ENCODE results near the gene DPP9.
A peak's percentile ranks its signal among the peaks of the same experiment; 100 is the strongest.
"Not testable (repeated sequence)": the region's sequence is repeated elsewhere in the genome, so short reads cannot be mapped to it uniquely, and the experiment has no call there.

DPP9 gene

DNA sequence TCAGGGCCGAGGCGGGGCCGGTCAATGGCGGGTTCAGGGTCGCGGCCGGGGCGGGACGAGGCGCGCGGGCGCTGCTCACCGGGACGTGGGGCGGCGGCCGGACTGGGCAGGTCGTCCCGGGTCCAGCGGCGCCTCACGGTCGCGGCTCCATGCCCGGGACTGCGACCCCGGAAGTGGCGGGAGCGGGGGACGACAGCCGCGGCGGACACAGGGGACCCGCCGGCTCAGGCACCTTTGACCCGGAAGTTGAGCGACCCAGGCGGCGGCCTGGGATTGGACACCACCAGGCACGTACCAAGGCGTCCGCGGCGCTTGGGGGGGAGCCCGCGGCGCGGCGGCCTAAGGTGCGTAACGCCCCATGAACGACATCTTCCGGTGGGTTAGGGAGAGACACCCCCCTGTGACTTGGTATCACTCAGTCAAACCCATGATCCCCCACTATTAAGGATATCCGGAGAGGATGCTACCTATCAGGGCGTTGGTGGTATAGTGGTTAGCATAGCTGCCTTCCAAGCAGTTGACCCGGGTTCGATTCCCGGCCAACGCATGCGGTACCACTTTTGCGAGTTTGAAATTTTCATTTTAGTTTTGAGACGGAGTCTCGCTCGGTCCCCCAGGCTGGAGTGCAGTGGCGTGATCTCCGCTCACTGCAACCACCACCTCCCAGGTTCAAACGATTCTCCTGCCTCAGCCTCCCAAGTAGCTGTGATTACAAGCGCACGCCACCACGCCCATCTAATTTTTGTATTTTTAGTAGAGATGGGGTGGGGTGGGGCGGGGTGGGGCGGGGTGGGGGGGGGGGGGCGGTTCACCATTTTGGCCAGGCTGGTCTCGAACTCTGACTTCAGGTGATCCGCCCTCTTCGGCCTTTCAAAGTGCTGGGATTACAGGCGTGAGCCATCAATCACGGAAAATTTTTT is at the start of gene DPP9:
Gene DPP9 (minus strand): TSS at position 248 of the 920 bp plus-strand sequence. CDS start 3,936 bp downstream, outside the sequence.
- DNase-seq = peak; percentile 99

DNA sequence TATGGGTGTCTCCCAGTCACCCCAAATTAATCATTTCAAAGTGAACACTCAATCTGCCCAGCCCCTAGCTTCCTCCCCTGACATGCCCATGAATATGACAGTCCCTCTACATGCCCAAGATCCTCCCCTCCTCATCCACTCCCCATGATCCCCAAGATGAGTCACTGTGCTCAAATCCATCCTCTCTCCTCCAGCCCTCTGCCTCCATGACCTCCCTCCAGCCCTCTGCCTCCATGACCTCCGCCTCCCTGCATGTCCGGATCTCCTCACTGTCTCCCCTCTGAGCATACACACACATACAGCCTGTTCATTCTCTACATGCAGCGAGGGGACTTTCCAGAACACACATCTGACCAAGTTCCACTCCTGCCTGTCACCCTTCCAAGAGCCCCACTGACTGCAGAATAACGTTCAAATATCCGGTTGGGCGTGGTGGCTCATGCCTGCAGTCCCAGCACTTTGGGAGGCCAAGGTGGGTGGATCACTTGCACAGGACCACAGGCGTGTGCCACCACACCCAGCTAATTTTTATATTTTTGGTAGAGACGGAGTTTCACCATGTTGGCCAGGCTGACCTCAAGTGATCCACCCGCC is 49.5 kb upstream of the DPP9 start:
- no peak for DNase-seq

DNA sequence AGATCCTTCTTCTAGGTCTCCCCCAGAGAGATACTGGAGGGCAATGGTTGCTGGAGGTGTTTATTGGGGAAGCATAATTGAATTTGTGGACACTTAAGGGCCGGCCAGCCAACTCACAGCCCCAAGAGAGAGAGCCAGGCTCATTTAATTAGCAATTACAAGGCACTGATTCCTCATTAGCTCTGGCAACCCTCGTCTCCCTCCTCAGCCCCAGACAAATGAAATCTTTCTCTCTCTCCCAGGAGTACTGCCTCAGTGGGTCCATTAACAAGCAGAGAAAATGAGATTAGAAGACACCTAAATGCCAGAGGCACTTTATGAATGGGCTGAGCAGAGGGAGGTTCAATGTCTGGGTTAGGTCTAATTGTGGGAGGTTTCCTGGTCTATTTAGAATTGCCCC is 48.9 kb upstream of the DPP9 start:
- no peak for DNase-seq

- peak; percentile 96 for DNase-seq
Measured at GRCh38 chr19:4768934-4769777, 45.5 kb upstream of the DPP9 start.

GRCh38 chr19:4764393-4764660 is 40.7 kb upstream of the DPP9 start:
- no peak for DNase-seq

GRCh38 chr19:4763021-4763420 is 39.4 kb upstream of the DPP9 start:
- no peak for DNase-seq

DNA sequence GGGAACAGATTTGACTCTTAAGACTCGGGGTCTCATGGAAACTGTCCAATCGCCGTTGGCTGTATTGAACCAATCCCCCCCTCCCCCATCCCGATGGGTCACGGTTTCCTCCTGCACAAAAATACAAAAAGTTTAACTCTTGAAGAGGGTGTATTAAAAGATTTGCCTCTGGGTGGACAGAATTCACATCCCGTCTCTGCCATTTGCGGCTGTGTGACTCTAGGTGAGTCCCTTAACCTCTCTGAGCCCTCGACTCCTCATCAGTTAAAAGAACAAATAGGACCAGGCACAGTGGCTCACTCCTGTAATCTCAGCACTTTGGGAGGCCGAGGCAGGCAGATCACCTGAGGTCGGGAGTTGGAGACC is 36.6 kb upstream of the DPP9 start:
- DNase-seq = no peak

DNA sequence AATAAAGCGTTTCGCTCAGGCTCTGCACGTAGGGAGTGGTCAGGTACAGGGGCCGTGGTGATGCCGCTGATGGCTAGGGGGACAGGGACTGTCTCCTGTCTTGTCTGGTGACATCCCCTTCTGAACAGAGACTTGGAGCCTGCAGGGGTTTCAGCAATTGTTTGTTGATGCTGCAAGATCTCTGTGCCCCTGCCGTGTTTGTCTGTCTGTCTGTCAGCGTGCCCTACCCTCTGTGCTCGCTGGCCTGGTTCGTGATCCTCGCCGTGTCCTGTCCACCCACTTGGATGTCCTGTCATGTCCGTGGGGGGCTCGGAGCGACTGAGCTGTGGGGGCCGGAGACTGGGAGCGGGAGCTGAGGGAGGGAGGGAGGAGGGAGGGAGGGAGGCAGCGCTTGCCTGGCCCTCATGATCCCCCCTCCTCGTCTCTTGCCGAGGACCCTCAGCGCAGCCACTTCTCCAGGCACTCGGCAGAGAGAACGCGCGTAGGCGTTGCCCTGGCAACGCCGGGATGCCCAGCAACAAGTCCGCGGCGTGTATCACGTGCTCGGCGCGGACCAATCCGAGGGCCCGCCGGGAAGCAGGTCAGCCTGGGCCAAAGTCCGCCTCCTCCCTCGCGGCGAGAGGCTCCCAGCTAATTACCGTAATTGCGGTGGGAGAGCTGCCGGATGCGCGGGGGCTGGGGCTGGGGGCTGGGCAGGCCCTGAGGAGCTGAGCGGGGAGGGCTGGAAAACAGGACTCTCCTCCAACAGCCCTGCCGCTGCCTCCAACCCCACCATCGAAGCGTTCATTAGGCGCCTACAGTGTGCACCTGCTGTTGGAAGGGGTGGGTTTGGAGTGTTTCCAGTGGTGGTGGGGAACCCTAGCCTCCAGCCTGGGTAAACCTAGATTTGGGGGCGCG is 36.0 kb upstream of the DPP9 start:
- peak; percentile 92 for DNase-seq

DNA sequence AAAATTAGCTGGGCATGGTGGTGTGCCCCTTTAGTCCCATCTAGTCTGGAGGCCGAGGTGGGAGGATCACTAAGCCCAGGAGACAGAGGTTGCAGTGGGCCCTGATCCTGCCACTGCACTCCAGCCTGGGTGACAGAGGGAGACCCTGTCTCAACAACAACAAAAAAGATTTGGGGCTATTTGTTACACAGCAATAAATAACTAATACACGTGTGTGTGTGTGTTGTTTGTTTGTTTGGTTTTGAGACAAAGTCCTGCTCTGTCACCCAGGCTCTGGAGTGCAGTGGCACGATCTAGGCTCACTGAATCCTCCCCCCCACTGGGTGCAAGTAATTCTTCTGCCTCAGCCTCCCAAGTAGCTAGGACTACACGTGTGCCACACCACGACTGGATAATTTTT is 35.0 kb upstream of the DPP9 start:
- no peak for DNase-seq

- no peak for DNase-seq
Measured at GRCh38 chr19:4758082-4758481, 34.4 kb upstream of the DPP9 start.

DNA sequence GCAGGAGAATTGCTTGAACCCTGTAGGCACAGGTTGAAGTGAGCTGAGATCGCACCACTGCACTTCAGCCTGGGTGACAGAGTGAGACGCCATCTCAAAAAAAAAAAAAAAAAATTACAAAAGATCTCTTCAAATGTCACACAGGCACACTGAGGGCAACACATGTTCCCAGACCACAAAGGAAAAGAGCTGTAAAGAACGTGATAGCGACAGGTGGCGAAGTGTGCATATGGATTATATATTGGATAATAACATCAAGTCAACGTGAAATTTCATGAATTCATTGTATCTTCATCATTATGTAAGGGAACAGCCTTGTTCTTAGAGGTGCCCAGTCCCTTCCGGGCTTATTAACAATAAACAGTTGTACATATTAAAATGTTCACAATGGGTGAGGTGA is 31.8 kb upstream of the DPP9 start:
- DNase-seq = no peak

DNA sequence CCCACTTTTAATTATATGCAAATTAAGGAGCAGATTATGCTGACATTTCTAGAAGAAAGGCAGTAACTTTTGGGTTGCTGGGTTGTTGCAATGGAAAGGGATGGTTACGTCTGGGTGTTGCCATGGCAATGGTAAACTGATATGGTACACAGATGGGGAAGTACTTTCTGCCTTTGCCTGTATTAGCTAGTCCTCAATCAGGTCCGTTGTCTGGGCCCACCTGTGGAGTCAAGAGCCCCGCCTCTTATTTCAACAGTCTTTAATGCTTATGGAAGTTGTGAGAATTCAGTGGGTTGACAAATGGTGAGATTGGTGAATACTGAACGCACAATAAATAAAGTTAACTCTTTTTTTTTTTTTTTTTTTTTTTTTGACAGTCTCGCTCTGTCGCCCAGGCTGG is 30.6 kb upstream of the DPP9 start:
- peak; percentile 50 for DNase-seq

DNA sequence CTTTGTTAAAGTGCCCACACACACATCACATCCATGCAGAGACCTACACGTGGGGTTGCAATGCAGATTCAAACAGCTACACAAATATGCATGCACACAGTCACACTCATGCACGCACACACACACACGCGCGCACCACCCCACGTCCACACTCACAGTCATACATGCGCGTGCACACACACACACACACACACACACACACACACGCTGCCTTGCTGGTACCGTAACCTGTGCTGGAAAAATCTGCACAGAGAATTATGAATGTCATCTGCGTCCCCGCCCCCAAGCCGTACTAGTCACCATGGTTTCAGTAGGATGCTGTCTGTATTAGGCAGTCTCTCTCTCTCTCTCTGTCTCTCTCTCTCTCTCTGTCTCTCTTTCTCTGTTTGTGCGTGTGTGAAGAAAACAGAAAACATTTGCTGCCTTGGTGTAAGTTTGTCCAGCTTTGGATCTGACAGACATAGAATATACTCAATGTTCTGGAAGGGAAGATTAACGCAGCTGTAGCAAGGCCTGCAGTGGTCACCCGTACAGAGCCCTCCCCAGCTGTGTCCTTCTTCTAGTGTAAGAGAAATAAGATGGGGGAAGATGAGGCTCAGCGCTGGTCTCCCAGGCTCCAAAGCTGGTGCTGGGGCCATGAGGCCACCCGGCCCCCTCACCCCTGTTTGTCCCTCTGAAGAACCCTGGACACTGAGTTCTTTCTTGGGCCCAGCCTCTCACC is 26.4 kb upstream of the DPP9 start:
- no peak for DNase-seq

GRCh38 chr19:4748589-4748988 is 24.9 kb upstream of the DPP9 start:
- DNase-seq = no peak

GRCh38 chr19:4748185-4748584 is 24.5 kb upstream of the DPP9 start:
- no peak for DNase-seq

DNA sequence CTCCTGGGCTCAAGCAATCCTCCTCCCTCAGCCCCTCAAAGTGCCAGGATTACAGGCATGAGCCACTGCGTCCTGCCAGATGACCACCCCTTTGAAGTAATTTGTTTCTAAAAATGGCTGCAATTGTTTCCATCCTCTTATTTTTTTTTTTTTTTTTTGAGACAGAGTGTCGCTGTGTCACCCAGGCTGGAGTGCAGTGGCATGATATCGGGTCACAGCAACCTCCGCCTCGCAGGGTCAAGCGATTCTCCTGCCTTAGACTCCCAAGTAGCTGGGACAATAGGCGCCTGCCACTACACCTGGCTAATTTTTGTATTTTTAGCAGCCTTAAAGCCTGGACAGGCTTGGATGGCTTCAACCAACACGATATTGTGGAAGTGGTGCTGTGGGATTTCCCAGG is 22.3 kb upstream of the DPP9 start:
- DNase-seq = no peak

- not testable (repeated sequence) for DNase-seq
Measured at GRCh38 chr19:4745175-4745574, 21.5 kb upstream of the DPP9 start.

DNA sequence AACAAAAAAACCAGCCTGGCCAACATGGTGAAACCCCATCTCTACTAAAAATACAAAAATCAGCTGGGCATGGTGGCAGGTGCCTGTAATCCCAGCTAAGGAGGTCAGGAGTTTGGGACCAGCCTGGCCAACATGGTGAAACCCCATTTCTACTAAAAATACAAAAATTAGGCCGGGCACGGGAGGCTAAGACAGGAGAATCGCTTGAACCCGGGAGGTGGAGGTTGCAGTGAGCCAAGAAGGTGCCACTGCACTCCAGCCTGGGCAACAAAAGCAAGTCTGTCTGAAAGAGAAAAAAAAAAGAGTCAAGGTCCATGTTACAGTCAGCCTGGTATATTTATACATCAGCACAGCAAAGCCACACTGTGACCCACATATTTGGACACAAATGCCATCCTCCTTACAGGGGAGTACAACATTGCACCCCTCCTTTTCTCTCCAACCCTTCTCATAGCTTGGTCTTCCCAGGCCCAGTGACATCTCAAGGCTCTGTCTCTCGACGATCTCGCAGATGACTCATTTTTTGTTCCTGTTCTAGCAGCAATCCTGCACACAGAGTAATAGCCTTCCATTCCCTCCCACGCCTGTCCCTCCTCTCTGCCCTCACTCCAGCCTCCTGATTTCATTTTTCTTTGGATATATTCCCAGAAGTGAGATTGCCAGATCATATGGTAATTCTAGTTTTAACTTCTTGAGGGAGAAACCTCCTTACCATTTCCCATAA is 21.0 kb upstream of the DPP9 start:
- DNase-seq = no peak

DNA sequence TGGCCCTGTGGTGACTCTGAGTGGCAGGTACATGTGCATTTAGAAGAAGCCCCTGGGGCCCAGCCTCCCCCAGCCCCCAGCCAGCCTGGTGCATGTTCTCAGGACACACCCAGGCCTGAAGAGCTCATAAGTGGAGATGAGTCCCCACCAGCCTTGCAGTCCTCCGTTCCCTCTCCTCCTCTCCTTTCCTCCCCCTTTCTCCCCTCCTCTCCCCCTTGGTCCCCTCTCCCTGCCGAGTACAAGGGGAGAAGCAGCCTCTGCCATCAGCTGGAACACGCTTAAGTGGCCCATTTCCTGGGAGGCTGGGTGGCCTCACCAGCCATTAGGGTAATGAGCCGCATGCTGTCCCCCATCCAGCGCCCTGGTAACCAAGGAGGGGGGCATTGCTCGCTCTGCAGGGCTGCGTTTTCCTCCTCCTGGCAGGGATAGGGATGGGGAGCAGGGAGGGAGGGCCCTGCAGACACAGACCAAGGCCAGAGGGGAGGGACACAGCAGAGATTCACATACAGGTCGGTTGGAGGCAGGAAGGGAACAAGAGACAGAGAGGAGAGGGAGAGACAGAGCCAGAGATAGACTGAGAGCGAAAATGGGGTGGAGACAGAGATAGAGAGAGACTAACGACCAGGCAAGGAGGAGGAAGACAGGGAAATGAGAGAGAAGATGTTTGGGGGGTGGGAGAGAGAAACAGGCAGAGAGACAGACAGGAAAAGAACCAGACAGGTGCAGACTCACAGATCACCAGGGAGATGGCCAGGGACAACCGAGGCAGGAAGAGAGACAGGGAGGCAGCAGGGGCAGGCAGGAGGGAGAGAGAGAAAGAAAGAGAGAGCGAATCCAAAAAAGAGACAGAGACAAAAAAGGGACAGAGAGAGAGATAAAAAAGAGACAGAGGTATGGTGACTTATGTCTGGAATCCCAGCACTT is 19.3 kb upstream of the DPP9 start:
- no peak for DNase-seq

DNA sequence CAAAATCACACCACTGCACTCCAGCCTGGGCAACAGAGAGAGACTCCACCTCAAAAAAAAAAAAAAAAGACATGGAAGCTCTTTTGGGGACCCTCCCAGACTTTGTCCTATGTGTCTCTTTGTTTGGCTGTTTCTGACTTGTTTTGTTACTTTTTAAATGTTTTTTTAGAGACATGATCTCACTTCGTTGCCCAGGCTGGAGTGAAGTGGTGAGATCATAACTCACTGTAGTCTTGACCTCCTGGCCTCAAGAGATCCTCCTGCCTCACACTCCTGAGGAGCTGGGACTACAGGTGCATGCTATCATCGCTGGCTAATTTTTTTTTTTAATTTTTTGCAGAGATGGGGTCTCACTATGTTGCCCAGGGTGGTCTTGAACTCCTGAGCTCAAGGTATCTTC is 16.4 kb upstream of the DPP9 start:
- DNase-seq = no peak

Measured in hematopoietic multipotent progenitor cell treated with erythropoietin and hydrocortisone succinate and interleukin-3 and kit ligand, for 4 days (in vitro differentiated cells).